Keratinocyte (primary cell): Measurements from ENCODE around the gene POMC. TPM values are rescaled to one million over a fixed set of nuclear protein-coding genes. Genes with fewer than 3 reads are reported as not detected.

Experiments used
- DNase-seq: peaks from one replicate; pipeline ENCODE4 v3.0.0-alpha.2; 2011; ENCODE audit warnings: low read depth, missing footprints, low spot score
- FAIRE-seq: peaks from 2 replicates; lab custom pipeline; 2011; peaks lifted over from hg19 to GRCh38; lab: Jason Lieb, UNC
- H2AFZ ChIP-seq: 2 replicates; pipeline ENCODE4 v1.6.0; 2012; ENCODE audit warnings: low read length, control low read depth, inconsistent platforms; ENCODE audit not compliant: control insufficient read depth
- H3K27ac ChIP-seq: 2 replicates; pipeline ENCODE4 v1.5.1; 2011; ENCODE audit warnings: low read length; ENCODE audit not compliant: control insufficient read depth, insufficient read depth
- H3K27me3 ChIP-seq: 3 replicates; pipeline ENCODE4 v1.6.0; 2011; ENCODE audit warnings: low read length; ENCODE audit not compliant: control insufficient read depth, insufficient read depth; ENCODE audit errors: extremely low read depth
- H3K36me3 ChIP-seq, 2 experiments: 2 replicates in 1 of 2; 3 replicates in 1 of 2; pipeline ENCODE4 v1.5.1; 2011; ENCODE audit warnings: low read length in 2 of 2, mild to moderate bottlenecking in 1 of 2; ENCODE audit not compliant: control insufficient read depth in 2 of 2, insufficient read depth in 2 of 2; ENCODE audit errors: extremely low read depth in 1 of 2
- H3K4me1 ChIP-seq: 3 replicates; pipeline ENCODE4 v1.5.1; 2011; ENCODE audit warnings: low read length; ENCODE audit not compliant: control insufficient read depth, insufficient read depth; ENCODE audit errors: extremely low read depth
- H3K4me2 ChIP-seq: 3 replicates; pipeline ENCODE4 v1.6.0; 2011; ENCODE audit warnings: low read depth, low read length; ENCODE audit not compliant: control insufficient read depth, insufficient read depth; ENCODE audit errors: extremely low read depth
- H3K4me3 ChIP-seq, 3 experiments: fragments of 200-600 bp in 1 of 3; sonication (generic) in 1 of 3; 2 replicates in 2 of 3; 3 replicates in 1 of 3; pipeline ENCODE4 v1.5.1; 2011 to 2016; ENCODE audit warnings: low read length in 3 of 3, mild to moderate bottlenecking in 3 of 3, control low read depth in 2 of 3, inconsistent platforms in 1 of 3, low read depth in 1 of 3, mixed read lengths in 1 of 3, mixed run types in 1 of 3, moderate library complexity in 1 of 3; ENCODE audit not compliant: control insufficient read depth in 2 of 3, insufficient read depth in 2 of 3; ENCODE audit errors: extremely low read depth in 1 of 3
- H3K79me2 ChIP-seq: 2 replicates; pipeline ENCODE4 v1.6.0; 2012; ENCODE audit warnings: low read length; ENCODE audit not compliant: control insufficient read depth, insufficient read depth
- H3K9ac ChIP-seq: 3 replicates; pipeline ENCODE4 v1.6.0; 2011; ENCODE audit warnings: low read length; ENCODE audit not compliant: control insufficient read depth, insufficient read depth; ENCODE audit errors: extremely low read depth
- H3K9me1 ChIP-seq: 3 replicates; pipeline ENCODE4 v1.6.0; 2011; ENCODE audit warnings: low read length; ENCODE audit not compliant: control insufficient read depth, insufficient read depth; ENCODE audit errors: extremely low read depth
- H3K9me3 ChIP-seq: 2 replicates; pipeline ENCODE4 v1.5.1; 2012; ENCODE audit warnings: low read depth, low read length; ENCODE audit not compliant: control insufficient read depth
- H4K20me1 ChIP-seq: 3 replicates; pipeline ENCODE4 v1.6.0; 2011; ENCODE audit warnings: low read length; ENCODE audit not compliant: control insufficient read depth, insufficient read depth; ENCODE audit errors: extremely low read depth
- EZH2 ChIP-seq: IDR thresholded peaks from one replicate; pipeline ENCODE4 v1.6.1; 2012; ENCODE audit warnings: inconsistent platforms, mild to moderate bottlenecking, low read length, moderate library complexity
- dilution Hi-C: fragments of 300-500 bp; cut with MboI; formaldehyde crosslinking; loops from one replicate; pipeline ENCODE4 v1.7.0; 2020; ENCODE audit warnings: low sequenced_read_pairs; ENCODE audit not compliant: extremely low pct_ligation_motif_present
- polyA plus RNA-seq, 5 experiments: library from polyadenylated mRNA; depleted of rRNA in 3 of 5; stranded (reverse) in 3 of 5; stranded (forward) in 1 of 5; unstranded in 1 of 5; fragments of >200 nt; gene quantifications; 1 replicate in 1 of 5; 2 replicates in 3 of 5; 3 replicates in 1 of 5; pipeline versions ENCODE4 v1.2.1 to v1.2.3, GENCODE V29; 2011 to 2012; ENCODE audit warnings: missing spikeins in 2 of 5, low read depth in 1 of 5, low replicate concordance in 1 of 5
- TF ChIP-seq, protein P1 (sequence below), 3 experiments: IDR thresholded peaks in 1 of 3; conservative IDR thresholded peaks in 1 of 3; optimal IDR thresholded peaks in 1 of 3; 2 replicates in 2 of 3; 3 replicates in 1 of 3; pipeline versions ENCODE3 to v1.5.1; 2011; ENCODE audit warnings: low read length in 3 of 3, mild to moderate bottlenecking in 3 of 3, moderate library complexity in 2 of 3, control low read depth in 1 of 3, inconsistent platforms in 1 of 3; ENCODE audit not compliant: insufficient read depth in 2 of 3; ENCODE audit errors: extremely low read depth in 1 of 3

POMC gene
- polyA plus RNA-seq, 1 donor (not counting 4 experiments of a cell fraction or from before 2014, with no cell fraction given), result not detected

- no peaks in the 10 kb centered on the region for H3K9me3 ChIP-seq
- H3K9ac ChIP-seq, result no peak overlapping the region
- H3K27ac ChIP-seq, result no peak overlapping the region
- TF ChIP-seq EZH2, result no peak
- TF ChIP-seq, protein P1, sequence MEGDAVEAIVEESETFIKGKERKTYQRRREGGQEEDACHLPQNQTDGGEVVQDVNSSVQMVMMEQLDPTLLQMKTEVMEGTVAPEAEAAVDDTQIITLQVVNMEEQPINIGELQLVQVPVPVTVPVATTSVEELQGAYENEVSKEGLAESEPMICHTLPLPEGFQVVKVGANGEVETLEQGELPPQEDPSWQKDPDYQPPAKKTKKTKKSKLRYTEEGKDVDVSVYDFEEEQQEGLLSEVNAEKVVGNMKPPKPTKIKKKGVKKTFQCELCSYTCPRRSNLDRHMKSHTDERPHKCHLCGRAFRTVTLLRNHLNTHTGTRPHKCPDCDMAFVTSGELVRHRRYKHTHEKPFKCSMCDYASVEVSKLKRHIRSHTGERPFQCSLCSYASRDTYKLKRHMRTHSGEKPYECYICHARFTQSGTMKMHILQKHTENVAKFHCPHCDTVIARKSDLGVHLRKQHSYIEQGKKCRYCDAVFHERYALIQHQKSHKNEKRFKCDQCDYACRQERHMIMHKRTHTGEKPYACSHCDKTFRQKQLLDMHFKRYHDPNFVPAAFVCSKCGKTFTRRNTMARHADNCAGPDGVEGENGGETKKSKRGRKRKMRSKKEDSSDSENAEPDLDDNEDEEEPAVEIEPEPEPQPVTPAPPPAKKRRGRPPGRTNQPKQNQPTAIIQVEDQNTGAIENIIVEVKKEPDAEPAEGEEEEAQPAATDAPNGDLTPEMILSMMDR (optimal IDR thresholded peaks at IDR 0.05 in 1 of 3, IDR thresholded peaks at IDR 0.05 in 1 of 3, conservative IDR thresholded peaks at IDR 0.05 in 1 of 3; ENCODE audit: extremely low read depth in 1 of 3, insufficient read depth in 2 of 3, low read length in 3 of 3), result no peak
- dilution Hi-C loops, result no loop called here
- H4K20me1 ChIP-seq, result no peaks in the 10 kb centered on the region
- no peak for FAIRE-seq
- no peaks in the 10 kb centered on the region for H3K79me2 ChIP-seq
- no peaks in the 10 kb centered on the region for H3K27me3 ChIP-seq
- no peak for DNase-seq
- peak overlapping the region; percentile 51 for H3K4me2 ChIP-seq
- no peaks in the 10 kb centered on the region for H3K9me1 ChIP-seq
- no peaks in the 10 kb centered on the region for H3K4me1 ChIP-seq
- H3K36me3 ChIP-seq, result no peaks in the 10 kb centered on the region
- H2AFZ ChIP-seq, result peak overlapping the region; percentile 30
- H3K4me3 ChIP-seq, result no peak overlapping the region
These were observed 35.9 kb upstream of the POMC start for GRCh38 chr2:25204190-25204838.

DNA sequence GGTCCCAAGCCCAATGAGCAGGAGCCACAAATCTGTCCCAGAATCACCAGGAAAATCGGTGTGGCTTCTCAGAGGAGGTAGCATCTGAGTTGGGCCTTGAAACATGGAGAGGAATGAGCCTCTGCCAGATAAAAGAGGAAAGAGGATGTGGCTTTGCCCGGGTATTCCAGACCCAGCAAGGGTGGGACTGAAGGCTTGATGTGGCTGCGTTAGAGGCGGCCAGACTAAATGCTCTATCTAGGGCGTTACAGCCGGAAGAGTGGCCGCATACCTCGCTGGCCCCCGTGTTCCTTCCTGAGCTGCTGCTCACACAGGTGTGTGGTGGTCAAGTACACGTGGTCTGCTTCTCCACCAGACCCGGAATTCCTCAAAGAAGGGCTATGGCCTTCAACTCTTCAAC is 33.9 kb upstream of the POMC start:
- TF ChIP-seq, protein P1 (optimal IDR thresholded peaks at IDR 0.05 in 1 of 3, IDR thresholded peaks at IDR 0.05 in 1 of 3, conservative IDR thresholded peaks at IDR 0.05 in 1 of 3; ENCODE audit: extremely low read depth in 1 of 3, insufficient read depth in 2 of 3, low read length in 3 of 3), result no peak
- no peak for TF ChIP-seq EZH2
- Histone ChIP-seq H3K9ac (no peak overlapping the region), H3K27me3 (no peaks in the 10 kb centered on the region), H3K9me1 (no peaks in the 10 kb centered on the region), H3K79me2 (no peaks in the 10 kb centered on the region), H3K27ac (no peak overlapping the region), H3K9me3 (no peaks in the 10 kb centered on the region), H3K4me3 (no peak overlapping the region), H2AFZ (no peak overlapping the region), H4K20me1 (no peaks in the 10 kb centered on the region), H3K4me2 (no peak overlapping the region), H3K4me1 (no peaks in the 10 kb centered on the region), H3K36me3 (no peaks in the 10 kb centered on the region)
- FAIRE-seq (no peak), DNase-seq (no peak)
- dilution Hi-C loops, result no loop called here
